HepG2 (cell line): ENCODE data around the gene KCNK5. TPM values are rescaled to one million over a fixed set of nuclear protein-coding genes. Genes with fewer than 3 reads are reported as not detected.

Source experiments
- ATAC-seq: fragments of 200-7000 bp; cut with Tn5 transposase; 3 replicates; pipeline ENCODE4 v1.9.1; 2020; ENCODE audit warnings: mild to moderate bottlenecking, moderate library complexity
- BruUV-seq: library from RNA; stranded (reverse); fragments of 400-500 nt; replicated peaks from 2 replicates; lab custom pipeline; 2021; lab: Mats Ljungman, UMichigan
- CTCF ChIA-PET: fragments of 300-600 bp; formaldehyde crosslinking; extraction: SDS; loops from one replicate; lab custom pipeline; 2021; ENCODE audit warnings: low total read pairs, inconsistent platforms, low intra/inter-chr PET ratio; lab: Yijun Ruan, JAX
- POLR2A ChIA-PET: fragments of 350-600 bp; sonication (Branson Sonifier 250); formaldehyde crosslinking; loops from one replicate; lab custom pipeline; 2020; ENCODE audit warnings: antibody characterized with exemption, inconsistent platforms; lab: Yijun Ruan, JAX
- DNase-seq: peaks from one replicate; pipeline ENCODE4 v3.0.0-alpha.2; 2015; ENCODE audit warnings: low spot score
- FAIRE-seq: peaks from 3 replicates; lab custom pipeline; 2011; peaks lifted over from hg19 to GRCh38; lab: Jason Lieb, UNC
- H2AFZ ChIP-seq: one replicate; pipeline ENCODE4 v1.6.1; 2011; ENCODE audit warnings: low read length, inconsistent platforms
- H3K27ac ChIP-seq: fragments of 300-600 bp; 3 replicates; pipeline ENCODE4 v1.8.0; 2011; ENCODE audit warnings: mixed run types, mild to moderate bottlenecking, mixed read lengths, low read length, inconsistent platforms; ENCODE audit not compliant: insufficient read depth; ENCODE audit errors: extremely low read length
- H3K27me3 ChIP-seq, 2 experiments: fragments of 200-600 bp in 1 of 2; 2 replicates in 1 of 2; 3 replicates in 1 of 2; pipeline versions ENCODE4 v1.6.0 to v1.8.0; 2011; ENCODE audit warnings: low read length in 2 of 2, mild to moderate bottlenecking in 2 of 2, moderate library complexity in 2 of 2, inconsistent platforms in 1 of 2; ENCODE audit not compliant: insufficient read depth in 2 of 2, control insufficient read depth in 1 of 2
- H3K36me3 ChIP-seq, 2 experiments: fragments of 200-600 bp in 1 of 2; replicated peaks in 1 of 2; 2 replicates in 1 of 2; 3 replicates in 1 of 2; pipeline versions ENCODE4 v1.5.1 to v1.8.0; 2011; ENCODE audit warnings: low read length in 2 of 2, inconsistent platforms in 1 of 2; ENCODE audit not compliant: insufficient read depth in 2 of 2, control insufficient read depth in 1 of 2
- H3K4me1 ChIP-seq: 2 replicates; pipeline ENCODE4 v1.5.1; 2012; ENCODE audit warnings: low read length, inconsistent platforms; ENCODE audit not compliant: insufficient read depth
- H3K4me2 ChIP-seq: 2 replicates; pipeline ENCODE4 v1.6.0; 2011; ENCODE audit warnings: low read depth, low read length, inconsistent platforms
- H3K4me3 ChIP-seq, 3 experiments: fragments of 200-600 bp in 1 of 3; sonication (generic), shearing (Covaris generic) in 1 of 3; replicated peaks in 1 of 3; 2 replicates each; pipeline ENCODE4 v1.5.1; 2011 to 2016; ENCODE audit warnings: low read length in 3 of 3, inconsistent platforms in 2 of 3, low read depth in 2 of 3, mild to moderate bottlenecking in 2 of 3, control low read depth in 1 of 3, mixed read lengths in 1 of 3; ENCODE audit not compliant: insufficient read depth in 1 of 3
- H3K79me2 ChIP-seq: one replicate; pipeline ENCODE4 v1.6.1; 2011; ENCODE audit warnings: low read length, inconsistent platforms; ENCODE audit not compliant: insufficient read depth
- H3K9ac ChIP-seq: 2 replicates; pipeline ENCODE4 v1.6.0; 2011; ENCODE audit warnings: mild to moderate bottlenecking, low read depth, low read length, inconsistent platforms; ENCODE audit not compliant: insufficient read depth
- H3K9me3 ChIP-seq: 2 replicates; pipeline ENCODE4 v1.5.1; 2012; ENCODE audit warnings: mild to moderate bottlenecking, low read length
- H4K20me1 ChIP-seq: 2 replicates; pipeline ENCODE4 v1.6.0; 2011; ENCODE audit warnings: inconsistent platforms, mild to moderate bottlenecking, low read length, moderate library complexity; ENCODE audit not compliant: insufficient read depth
- ASH2L ChIP-seq: fragments of 300-600, 200-600 bp; sonication (generic); IDR thresholded peaks from 2 replicates; pipeline ENCODE4 v1.7.0; 2017; ENCODE audit warnings: low read depth, mild to moderate bottlenecking, moderate library complexity, mixed read lengths, low read length; ENCODE audit not compliant: insufficient read length
- GATAD1 ChIP-seq: IDR thresholded peaks from 2 replicates; pipeline ENCODE4 v1.6.1; 2016; ENCODE audit warnings: missing genetic modification reagents, missing compliant biosample characterization
- HOXA7 ChIP-seq: sonication (generic); formaldehyde crosslinking; IDR thresholded peaks from 2 replicates; pipeline ENCODE4 v1.8.1; 2022; ENCODE audit warnings: mild to moderate bottlenecking, missing genetic modification reagents, moderate library complexity
- NFIB ChIP-seq: sonication (generic); formaldehyde crosslinking; IDR thresholded peaks from 2 replicates; pipeline ENCODE4 v1.9.0; 2021; ENCODE audit warnings: missing genetic modification reagents, mild to moderate bottlenecking, borderline replicate concordance
- PAWR ChIP-seq: sonication (generic); formaldehyde crosslinking; IDR thresholded peaks from 2 replicates; pipeline ENCODE4 v1.4.0; 2020; ENCODE audit warnings: missing genetic modification reagents, mild to moderate bottlenecking, borderline replicate concordance
- ZBTB1 ChIP-seq: sonication (generic); formaldehyde crosslinking; IDR thresholded peaks from 2 replicates; pipeline ENCODE4 v1.4.0; 2020; ENCODE audit warnings: missing genetic modification reagents, borderline replicate concordance
- ZFP41 ChIP-seq: sonication (generic); formaldehyde crosslinking; IDR thresholded peaks from 2 replicates; pipeline ENCODE4 v1.4.0; 2020; ENCODE audit warnings: mild to moderate bottlenecking, missing genetic modification reagents, borderline replicate concordance
- ZMYM3 ChIP-seq: sonication (generic); formaldehyde crosslinking; IDR thresholded peaks from 2 replicates; pipeline ENCODE4 v1.5.1; 2020; ENCODE audit warnings: mild to moderate bottlenecking, missing genetic modification reagents
- ZNF431 ChIP-seq: sonication (generic); formaldehyde crosslinking; IDR thresholded peaks from 2 replicates; pipeline ENCODE4 v1.9.0; 2022; ENCODE audit warnings: missing genetic modification reagents, low read depth, mild to moderate bottlenecking, borderline replicate concordance
- ZNF644 ChIP-seq: IDR thresholded peaks from 2 replicates; pipeline ENCODE4 v1.6.1; 2016; ENCODE audit warnings: low read depth
- WGBS: methylation state at CpG from one replicate; pipeline ENCODE4 v1.1.6; 2017; ENCODE audit warnings: low lambda C conversion rate; 5-methylcytosine and 5-hydroxymethylcytosine counted together
- in situ Hi-C: cut with HindIII; loops from 2 replicates; pipeline ENCODE4 v1.10.0; 2017; ENCODE audit warnings: low pct_unique_long_range_greater_than_20kb; ENCODE audit not compliant: extremely low pct_ligation_motif_present
- intact Hi-C: fragments of 100-400 bp; cut with micrococcal nuclease; formaldehyde crosslinking; loops from one replicate; pipeline ENCODE4 v1.10.0; 2022; ENCODE audit not compliant: unreplicated experiment
- polyA plus RNA-seq, 8 experiments: library from polyadenylated mRNA; depleted of rRNA in 3 of 8; stranded (reverse) in 7 of 8; unstranded in 1 of 8; fragments of >200 nt; fragmentation: Illumina TruSeq in 4 of 8; extraction: Trizol in 4 of 8; gene quantifications; 2 replicates each; pipeline versions ENCODE4 v1.2.1 to v1.2.3, GENCODE V29; 2011 to 2016; ENCODE audit warnings: low read depth in 4 of 8, missing spikeins in 1 of 8, mixed read lengths in 1 of 8; ENCODE audit not compliant: insufficient read depth in 1 of 8
- total RNA-seq, 5 experiments: library from RNA; depleted of rRNA; stranded (reverse); fragments of >200 nt; fragmentation: Illumina TruSeq; extraction: Trizol; gene quantifications; 2 replicates each; pipeline ENCODE4 v1.2.3, GENCODE V29; 2016; ENCODE audit warnings: low read depth in 1 of 5
- TF ChIP-seq, protein P1 (sequence below): IDR thresholded peaks from 2 replicates; pipeline ENCODE4 v1.6.1; 2012; ENCODE audit warnings: low read length, improper control_type of control experiment
- TF ChIP-seq, protein P2 (sequence below), 2 experiments: sonication (generic) in 1 of 2; formaldehyde crosslinking in 1 of 2; IDR thresholded peaks; 2 replicates each; pipeline versions ENCODE4 v1.5.1 to v1.6.1; 2011 to 2020; ENCODE audit warnings: borderline replicate concordance in 1 of 2, low read depth in 1 of 2, low read length in 1 of 2, mild to moderate bottlenecking in 1 of 2, missing genetic modification reagents in 1 of 2, moderate library complexity in 1 of 2
- TF ChIP-seq, protein P3 (sequence below): sonication (generic); formaldehyde crosslinking; IDR thresholded peaks from 2 replicates; pipeline ENCODE4 v1.4.0; 2020; ENCODE audit warnings: mild to moderate bottlenecking, low read depth, missing genetic modification reagents

Gene KCNK5
- total and polyA plus RNA-seq, 2 of the 13 experiments (the other 11 are each of a cell fraction or from before 2014, with no cell fraction given) = 0.04 TPM; not detected in 1

DNA sequence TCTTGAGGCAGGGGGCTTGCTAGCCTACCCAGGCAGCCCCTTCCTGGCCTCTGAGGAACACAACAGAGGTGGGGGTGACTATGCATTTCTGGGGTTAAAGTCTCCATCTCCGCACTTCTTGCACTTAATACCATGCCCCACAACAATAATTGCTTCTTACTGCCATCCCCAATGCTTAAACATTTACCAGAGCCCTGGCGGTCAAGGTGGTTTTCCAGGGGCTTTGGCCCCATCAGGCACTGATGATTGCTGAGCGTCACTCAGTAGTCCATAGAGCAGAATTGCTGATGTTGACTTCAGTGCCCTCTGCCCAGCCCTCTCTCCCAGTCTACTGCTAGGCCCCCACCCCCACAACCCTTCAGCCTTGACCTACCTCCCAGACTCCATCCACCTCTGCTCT is 32.5 kb upstream of the KCNK5 start:
- BruUV-seq = no TSS peak
- POLR2A ChIA-PET = no interaction called here
- no peaks in the 10 kb centered on the region for H3K79me2 ChIP-seq
- H3K27me3 ChIP-seq = no peaks in the 10 kb centered on the region
- no peaks in the 10 kb centered on the region for H3K9me3 ChIP-seq
- FAIRE-seq (no peak), DNase-seq (no peak)
- in situ Hi-C loops = no loop called here
- no peak overlapping the region for H3K4me3 ChIP-seq
- 6% methylated on average over 3 of the region's 3 CpGs for WGBS
- H3K9ac ChIP-seq = no peak overlapping the region
- TF ChIP-seq NFIB (CRISPR knock-in tag) = no peak
- no peak for TF ChIP-seq GATAD1 (CRISPR knock-in tag)
- no peak for TF ChIP-seq ASH2L
- TF ChIP-seq PAWR (CRISPR knock-in tag) = no peak
- TF ChIP-seq, protein P1, sequence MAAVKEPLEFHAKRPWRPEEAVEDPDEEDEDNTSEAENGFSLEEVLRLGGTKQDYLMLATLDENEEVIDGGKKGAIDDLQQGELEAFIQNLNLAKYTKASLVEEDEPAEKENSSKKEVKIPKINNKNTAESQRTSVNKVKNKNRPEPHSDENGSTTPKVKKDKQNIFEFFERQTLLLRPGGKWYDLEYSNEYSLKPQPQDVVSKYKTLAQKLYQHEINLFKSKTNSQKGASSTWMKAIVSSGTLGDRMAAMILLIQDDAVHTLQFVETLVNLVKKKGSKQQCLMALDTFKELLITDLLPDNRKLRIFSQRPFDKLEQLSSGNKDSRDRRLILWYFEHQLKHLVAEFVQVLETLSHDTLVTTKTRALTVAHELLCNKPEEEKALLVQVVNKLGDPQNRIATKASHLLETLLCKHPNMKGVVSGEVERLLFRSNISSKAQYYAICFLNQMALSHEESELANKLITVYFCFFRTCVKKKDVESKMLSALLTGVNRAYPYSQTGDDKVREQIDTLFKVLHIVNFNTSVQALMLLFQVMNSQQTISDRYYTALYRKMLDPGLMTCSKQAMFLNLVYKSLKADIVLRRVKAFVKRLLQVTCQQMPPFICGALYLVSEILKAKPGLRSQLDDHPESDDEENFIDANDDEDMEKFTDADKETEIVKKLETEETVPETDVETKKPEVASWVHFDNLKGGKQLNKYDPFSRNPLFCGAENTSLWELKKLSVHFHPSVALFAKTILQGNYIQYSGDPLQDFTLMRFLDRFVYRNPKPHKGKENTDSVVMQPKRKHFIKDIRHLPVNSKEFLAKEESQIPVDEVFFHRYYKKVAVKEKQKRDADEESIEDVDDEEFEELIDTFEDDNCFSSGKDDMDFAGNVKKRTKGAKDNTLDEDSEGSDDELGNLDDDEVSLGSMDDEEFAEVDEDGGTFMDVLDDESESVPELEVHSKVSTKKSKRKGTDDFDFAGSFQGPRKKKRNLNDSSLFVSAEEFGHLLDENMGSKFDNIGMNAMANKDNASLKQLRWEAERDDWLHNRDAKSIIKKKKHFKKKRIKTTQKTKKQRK = no peak
- TF ChIP-seq HOXA7 = no peak
- TF ChIP-seq, protein P2, sequence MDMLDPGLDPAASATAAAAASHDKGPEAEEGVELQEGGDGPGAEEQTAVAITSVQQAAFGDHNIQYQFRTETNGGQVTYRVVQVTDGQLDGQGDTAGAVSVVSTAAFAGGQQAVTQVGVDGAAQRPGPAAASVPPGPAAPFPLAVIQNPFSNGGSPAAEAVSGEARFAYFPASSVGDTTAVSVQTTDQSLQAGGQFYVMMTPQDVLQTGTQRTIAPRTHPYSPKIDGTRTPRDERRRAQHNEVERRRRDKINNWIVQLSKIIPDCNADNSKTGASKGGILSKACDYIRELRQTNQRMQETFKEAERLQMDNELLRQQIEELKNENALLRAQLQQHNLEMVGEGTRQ (IDR thresholded peaks at IDR 0.05; ENCODE audit: low read depth, low read length) = no peak
- TF ChIP-seq, protein P2 (CRISPR knock-in tag; IDR thresholded peaks at IDR 0.05; ENCODE audit: borderline replicate concordance) = no peak
- TF ChIP-seq ZMYM3 (CRISPR knock-in tag) = no peak
- no peak for TF ChIP-seq ZBTB1 (CRISPR knock-in tag)
- TF ChIP-seq, protein P3, sequence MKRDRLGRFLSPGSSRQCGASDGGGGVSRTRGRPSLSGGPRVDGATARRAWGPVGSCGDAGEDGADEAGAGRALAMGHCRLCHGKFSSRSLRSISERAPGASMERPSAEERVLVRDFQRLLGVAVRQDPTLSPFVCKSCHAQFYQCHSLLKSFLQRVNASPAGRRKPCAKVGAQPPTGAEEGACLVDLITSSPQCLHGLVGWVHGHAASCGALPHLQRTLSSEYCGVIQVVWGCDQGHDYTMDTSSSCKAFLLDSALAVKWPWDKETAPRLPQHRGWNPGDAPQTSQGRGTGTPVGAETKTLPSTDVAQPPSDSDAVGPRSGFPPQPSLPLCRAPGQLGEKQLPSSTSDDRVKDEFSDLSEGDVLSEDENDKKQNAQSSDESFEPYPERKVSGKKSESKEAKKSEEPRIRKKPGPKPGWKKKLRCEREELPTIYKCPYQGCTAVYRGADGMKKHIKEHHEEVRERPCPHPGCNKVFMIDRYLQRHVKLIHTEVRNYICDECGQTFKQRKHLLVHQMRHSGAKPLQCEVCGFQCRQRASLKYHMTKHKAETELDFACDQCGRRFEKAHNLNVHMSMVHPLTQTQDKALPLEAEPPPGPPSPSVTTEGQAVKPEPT (CRISPR knock-in tag) = no peak
- TF ChIP-seq ZNF644 (CRISPR knock-in tag) = no peak
- no peak for TF ChIP-seq ZNF431 (CRISPR knock-in tag)
- no peak for TF ChIP-seq ZFP41 (CRISPR knock-in tag)
- TF ChIP-seq, all 625 proteins: peak for 0
- CTCF ChIA-PET = no interaction called here
- intact Hi-C loops = no loop called here
- Histone ChIP-seq H3K4me1 (no peaks in the 10 kb centered on the region), H3K36me3 (no peaks in the 10 kb centered on the region), H2AFZ (no peak overlapping the region), H4K20me1 (no peaks in the 10 kb centered on the region), H3K27ac (no peak overlapping the region), H3K4me2 (no peak overlapping the region)
- ATAC-seq = no peak
